Measurements from ENCODE around the gene OPRM1.

Gene OPRM1

GRCh38 chr6:154113392-154113791 is 74.4 kb downstream of the OPRM1 start:
- TF ChIP-seq CTCF (conservative IDR thresholded peaks at IDR 0.05; ENCODE audit: control insufficient read depth, insufficient read depth, low read depth, low read length): no peak
- H3K4me3 ChIP-seq (ENCODE audit: control insufficient read depth, low read depth, low read length): no peak overlapping the region
- DNase-seq (ENCODE audit: low read depth): no peak

GRCh38 chr6:154117485-154117884 is 78.4 kb downstream of the OPRM1 start:
- H3K4me3 ChIP-seq (ENCODE audit: control insufficient read depth, low read depth, low read length): no peak overlapping the region
- DNase-seq (ENCODE audit: low read depth): no peak
- no peak for TF ChIP-seq CTCF (conservative IDR thresholded peaks at IDR 0.05; ENCODE audit: control insufficient read depth, insufficient read depth, low read depth, low read length)

- no peak overlapping the region for H3K4me3 ChIP-seq (ENCODE audit: control insufficient read depth, low read depth, low read length)
- DNase-seq (ENCODE audit: low read depth): no peak
- no peak for TF ChIP-seq CTCF (conservative IDR thresholded peaks at IDR 0.05; ENCODE audit: control insufficient read depth, insufficient read depth, low read depth, low read length)
Measured at GRCh38 chr6:154122195-154122925, 83.3 kb downstream of the OPRM1 start.

GRCh38 chr6:154123155-154123956 is 84.3 kb downstream of the OPRM1 start:
- TF ChIP-seq CTCF (conservative IDR thresholded peaks at IDR 0.05; ENCODE audit: control insufficient read depth, insufficient read depth, low read depth, low read length): no peak
- no peak overlapping the region for H3K4me3 ChIP-seq (ENCODE audit: control insufficient read depth, low read depth, low read length)
- no peak for DNase-seq (ENCODE audit: low read depth)

- no peak for TF ChIP-seq CTCF (conservative IDR thresholded peaks at IDR 0.05; ENCODE audit: control insufficient read depth, insufficient read depth, low read depth, low read length)
- H3K4me3 ChIP-seq (ENCODE audit: control insufficient read depth, low read depth, low read length): no peak overlapping the region
- no peak for DNase-seq (ENCODE audit: low read depth)
Measured at GRCh38 chr6:154125421-154125820, 86.4 kb downstream of the OPRM1 start.

- no peak for DNase-seq (ENCODE audit: low read depth)
- no peak overlapping the region for H3K4me3 ChIP-seq (ENCODE audit: control insufficient read depth, low read depth, low read length)
- TF ChIP-seq CTCF (conservative IDR thresholded peaks at IDR 0.05; ENCODE audit: control insufficient read depth, insufficient read depth, low read depth, low read length): no peak
Measured at GRCh38 chr6:154127657-154128056, 88.6 kb downstream of the OPRM1 start.
